Suppressor macrophage treated with lipopolysaccharide for 4 hours (primary cell): ENCODE measurements around the gene RNF157.
A peak's percentile ranks its signal among the peaks of the same experiment; 100 is the strongest.
"Not testable (repeated sequence)": the region's sequence is repeated elsewhere in the genome, so short reads cannot be mapped to it uniquely, and the experiment has no call there.

Source experiments
- DNase-seq: peaks from one replicate; pipeline ENCODE4 v3.0.0-alpha.2; 2020

Gene RNF157

DNA sequence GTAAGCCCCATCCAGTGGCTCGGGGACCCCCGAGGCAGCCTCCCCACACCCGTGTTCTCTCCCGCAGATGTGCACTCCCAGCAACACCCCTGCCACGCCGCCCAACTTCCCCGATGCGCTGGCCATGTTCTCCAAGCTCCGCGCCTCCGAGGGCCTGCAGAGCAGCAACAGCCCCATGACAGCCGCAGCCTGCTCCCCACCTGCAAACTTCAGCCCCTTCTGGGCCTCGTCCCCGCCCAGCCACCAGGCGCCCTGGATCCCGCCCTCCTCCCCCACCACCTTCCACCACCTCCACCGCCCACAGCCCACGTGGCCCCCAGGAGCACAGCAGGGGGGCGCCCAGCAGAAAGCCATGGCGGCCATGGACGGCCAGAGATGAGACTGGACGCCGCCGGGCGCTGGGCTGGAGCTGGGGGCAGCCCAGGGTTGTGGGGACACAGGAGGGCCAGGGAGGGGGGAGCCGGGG, 29.9 kb upstream of the RNF157 start:
- no peak for DNase-seq

- DNase-seq, result no peak
These were observed 29.0 kb upstream of the RNF157 start for GRCh38 chr17:76268991-76269981.

GRCh38 chr17:76268015-76268749, 27.9 kb upstream of the RNF157 start:
- DNase-seq, result peak; percentile 94

DNA sequence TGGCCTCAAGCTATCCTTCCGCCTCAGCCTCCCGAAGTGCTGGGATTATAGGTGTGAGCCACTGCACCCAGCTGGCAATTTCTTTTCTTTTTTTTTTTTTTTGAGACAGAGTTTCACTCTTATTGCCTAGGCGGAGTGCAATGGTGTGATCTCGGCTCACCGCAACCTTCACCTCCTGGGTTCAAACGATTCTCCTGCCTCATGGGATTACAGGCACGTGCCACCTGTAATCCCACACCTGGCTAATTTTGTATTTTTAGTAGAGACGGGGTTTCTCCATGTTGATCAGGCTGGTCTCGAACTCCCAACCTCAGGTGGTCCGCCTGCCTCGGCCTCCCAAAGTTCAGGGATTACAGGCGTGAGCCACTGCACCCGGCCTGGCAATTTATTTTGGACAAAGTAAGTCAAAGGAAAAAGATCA, 27.3 kb upstream of the RNF157 start:
- DNase-seq, result not testable (repeated sequence)

DNA sequence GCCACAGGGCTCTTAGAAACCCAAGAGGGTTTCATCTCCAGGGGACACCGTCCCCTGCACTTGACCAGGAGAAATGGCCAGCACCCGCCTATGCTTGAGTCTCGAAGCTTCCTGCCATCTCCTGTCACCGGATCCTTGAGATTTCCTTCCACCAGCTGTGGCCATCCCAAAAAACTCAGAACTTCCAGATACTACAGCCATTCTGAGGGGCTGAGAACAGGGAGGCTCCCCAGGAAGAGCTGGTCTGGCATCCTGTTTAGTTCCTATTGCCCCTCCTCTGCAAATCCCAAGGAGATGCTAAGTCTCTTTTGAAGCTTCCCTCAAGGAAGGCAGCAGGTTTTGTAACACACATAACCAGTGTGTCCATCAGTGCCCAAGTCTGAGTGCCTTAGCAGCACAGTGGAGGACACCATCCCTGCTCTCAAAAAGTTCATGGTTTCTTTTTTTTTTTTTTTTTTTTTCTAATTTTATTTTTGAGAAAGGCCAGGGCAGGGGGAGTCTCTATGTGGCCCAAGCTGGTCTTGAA, 26.8 kb upstream of the RNF157 start:
- DNase-seq, result peak; percentile 21

DNA sequence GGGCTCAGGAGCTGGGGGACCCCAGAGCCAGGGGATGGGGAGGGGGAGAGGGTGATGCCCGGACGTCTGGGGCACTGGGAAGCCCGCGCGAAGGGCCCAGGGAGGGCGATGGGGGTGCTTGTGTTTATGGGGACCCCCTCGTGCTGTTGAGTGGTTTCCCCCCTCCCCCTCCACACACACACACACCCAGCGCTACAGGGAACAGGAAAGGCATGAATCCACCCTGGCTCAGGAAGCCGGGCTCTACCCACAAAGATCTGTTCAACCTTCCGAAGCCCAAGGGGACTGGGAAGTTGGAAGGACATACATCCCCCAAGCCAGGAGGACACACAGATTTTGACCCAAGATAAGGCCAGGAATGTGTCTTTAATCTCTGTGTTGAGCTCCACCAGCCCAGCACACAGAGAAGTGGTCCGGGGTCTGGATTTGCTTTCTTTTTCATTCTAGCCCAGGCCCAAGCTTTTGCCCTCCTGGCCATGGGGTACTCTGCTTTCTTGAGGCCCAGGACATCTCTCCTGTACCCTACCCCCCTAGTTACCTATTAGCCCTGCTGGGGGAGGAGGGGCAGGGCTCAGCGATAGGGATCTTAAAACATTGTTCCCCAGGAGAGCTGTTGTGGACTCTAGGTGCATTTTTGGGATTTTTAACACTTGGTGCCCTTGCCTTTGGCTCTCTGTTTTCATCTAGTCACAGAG, 26.1 kb upstream of the RNF157 start:
- peak; percentile 45 for DNase-seq

DNA sequence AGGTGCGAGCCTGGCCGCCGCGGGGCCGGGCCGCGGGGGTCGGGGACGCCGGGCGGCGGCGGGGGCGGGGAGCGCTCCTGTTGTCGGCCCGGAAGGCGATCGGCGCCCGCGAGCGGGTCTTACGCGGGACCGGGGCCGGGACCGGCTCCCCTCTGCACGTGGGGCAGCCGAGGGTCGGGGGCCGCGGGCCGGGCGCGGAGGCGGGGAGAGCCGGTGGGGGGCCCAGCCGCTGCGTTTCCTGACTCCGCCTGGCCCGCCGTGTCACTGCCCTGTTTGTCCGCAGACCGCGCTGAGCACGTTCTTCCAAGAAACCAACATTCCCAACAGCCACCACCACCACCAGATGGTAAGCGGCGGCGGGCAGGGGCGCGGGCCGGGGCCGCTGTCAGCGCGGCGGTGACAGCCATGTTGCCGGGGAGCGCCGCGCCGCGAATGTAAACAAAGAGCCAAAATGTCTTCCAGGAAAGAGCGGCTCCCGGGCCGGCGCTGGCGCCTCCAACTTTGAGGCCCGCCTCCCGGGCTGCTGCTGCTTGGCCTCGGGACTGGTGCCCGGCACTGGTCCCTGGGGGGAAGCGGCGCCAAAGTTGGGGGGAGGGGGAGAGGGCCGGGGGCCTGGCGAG, 25.4 kb upstream of the RNF157 start:
- DNase-seq, result peak; percentile 60

- peak; percentile 100 for DNase-seq
These were observed 24.7 kb upstream of the RNF157 start, which contains the start of gene UBALD2 for GRCh38 chr17:76264755-76265623. Gene UBALD2, plus strand, starts transcription at chr17:76265348. Its CDS starts 158 bp downstream, at chr17:76265506.

GRCh38 chr17:76264425-76264754, 24.1 kb upstream of the RNF157 start:
- DNase-seq, result no peak

DNA sequence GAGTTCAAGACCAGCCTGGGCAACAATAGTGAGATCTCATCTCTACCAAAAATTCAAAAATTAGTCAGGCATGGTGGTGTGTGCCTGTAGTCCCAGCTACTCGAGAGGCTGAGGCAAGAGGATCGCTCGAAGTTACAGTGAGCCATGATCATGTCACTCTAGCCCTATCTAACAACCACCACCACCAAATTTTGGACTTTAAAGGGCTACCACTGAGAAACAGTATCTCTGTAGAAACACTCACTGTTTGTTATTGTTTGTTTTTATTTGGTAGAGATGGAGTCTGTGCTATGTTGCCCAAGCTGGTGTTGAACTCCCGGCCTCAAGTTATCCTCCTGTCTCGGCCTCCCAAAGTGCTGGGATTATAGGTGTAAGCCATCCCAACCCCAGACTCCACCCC, 23.6 kb upstream of the RNF157 start:
- no peak for DNase-seq

DNA sequence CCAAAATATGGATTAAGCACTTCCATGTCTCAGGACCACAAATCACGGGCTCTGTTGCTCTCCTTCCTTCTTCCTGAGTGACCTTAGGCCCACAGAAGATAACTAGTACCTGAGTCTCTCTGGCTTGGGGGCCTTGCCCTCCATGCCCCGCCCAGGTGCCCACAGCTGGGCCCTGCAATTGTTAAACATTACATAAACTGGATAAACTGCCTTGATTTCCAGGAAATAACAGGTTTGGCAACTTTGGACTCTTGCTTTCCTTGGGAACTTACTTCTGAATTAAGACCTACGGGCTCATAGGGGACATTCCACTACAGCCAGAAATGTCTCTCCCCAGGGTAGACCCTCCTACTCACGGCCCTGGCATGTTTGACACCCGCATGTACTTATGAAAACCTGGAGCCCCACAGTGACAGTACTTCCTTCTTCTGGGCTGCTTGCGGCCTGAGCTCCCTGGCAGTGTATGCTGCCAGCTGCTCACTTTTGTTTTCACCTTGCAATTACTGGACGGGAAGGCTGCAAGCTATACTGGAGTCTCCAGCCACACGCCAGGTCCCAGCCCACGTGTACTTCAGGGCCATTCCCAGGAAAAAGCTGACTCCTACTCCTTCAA, 22.5 kb upstream of the RNF157 start:
- peak; percentile 77 for DNase-seq

- DNase-seq, result peak; percentile 23
These were observed 21.3 kb upstream of the RNF157 start for GRCh38 chr17:76261421-76262215.

- DNase-seq, result no peak
These were observed 20.4 kb upstream of the RNF157 start for GRCh38 chr17:76260669-76261068.

GRCh38 chr17:76260220-76260619, 19.9 kb upstream of the RNF157 start:
- no peak for DNase-seq

DNA sequence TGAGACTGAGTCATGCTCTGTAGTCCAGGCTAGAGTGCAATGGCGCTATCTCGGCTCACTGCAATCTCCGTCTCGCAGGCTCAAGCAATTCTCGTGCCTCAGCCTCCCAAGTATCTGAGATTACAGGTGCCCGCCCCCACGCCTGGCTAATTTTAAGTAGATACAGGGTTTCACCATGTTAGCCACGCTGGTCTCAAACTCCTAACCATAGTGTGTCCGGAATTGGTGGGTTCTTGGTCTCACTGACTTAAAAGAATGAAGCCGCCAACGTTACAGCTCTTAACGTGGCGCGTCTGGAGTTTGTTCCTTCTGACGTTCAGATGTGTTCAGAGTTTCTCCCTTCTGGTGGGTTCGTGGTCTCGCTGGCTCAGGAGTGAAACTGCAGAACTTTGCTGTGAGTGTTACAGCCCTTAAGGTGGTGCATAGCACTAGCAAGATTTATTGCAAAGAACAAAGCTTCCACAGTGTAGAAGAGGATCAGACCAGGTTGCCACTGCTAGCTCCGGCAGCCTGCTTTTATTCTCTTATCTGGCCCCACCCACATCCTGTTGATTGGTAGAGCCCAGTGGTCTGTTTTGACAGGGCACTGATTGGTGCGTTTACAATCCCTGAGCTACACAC, 16.2 kb upstream of the RNF157 start:
- not testable (repeated sequence) for DNase-seq

DNA sequence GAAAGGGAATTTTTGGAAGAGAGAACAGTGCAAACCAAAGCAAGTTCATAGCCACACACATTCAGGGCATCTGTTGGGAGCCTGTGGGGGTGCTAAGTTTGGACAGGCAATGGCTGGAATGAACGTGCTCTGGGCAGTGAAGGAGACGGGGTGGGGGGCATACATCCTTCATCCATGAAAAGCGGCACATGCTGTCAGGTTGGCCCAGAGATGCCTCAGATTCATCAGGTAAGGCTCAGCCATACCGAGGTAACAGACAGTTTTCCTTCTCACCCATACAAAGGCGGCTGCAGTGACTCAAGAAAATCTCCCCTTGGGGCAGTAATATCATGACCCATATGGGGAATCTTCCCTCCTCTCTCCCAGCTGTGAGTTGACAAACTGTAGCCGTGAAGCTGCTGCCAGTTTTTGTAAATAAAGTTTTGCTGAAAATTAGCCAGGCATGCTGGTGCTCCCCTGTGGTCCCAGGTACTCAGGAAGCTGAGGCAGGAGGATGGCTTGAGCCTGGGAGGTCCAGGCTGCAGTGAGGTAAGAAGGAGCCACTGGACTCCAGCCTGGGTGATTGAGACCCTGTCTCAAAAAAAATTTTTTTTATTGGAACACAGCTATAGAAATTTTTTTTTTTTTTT, 15.6 kb upstream of the RNF157 start:
- no peak for DNase-seq

DNA sequence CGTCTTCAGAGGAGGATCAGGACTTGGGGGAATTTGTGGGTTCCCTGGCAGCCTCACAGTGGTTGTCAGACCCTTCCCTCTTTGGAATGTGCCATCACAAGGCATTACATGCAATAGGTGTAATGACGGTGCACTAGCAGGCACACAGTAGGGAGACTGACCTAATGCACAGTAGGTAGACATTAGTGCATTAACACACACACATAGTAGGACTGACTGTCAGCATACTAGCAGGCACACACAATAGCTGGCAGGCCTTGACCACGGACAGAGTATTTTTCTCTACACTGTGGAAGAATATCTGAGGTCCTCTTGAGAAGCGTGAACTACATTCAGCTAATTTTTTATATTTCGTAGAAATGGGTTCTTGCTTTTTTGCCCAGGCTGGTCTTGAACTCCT, 14.0 kb upstream of the RNF157 start:
- no peak for DNase-seq

- no peak for DNase-seq
These were observed 13.5 kb upstream of the RNF157 start for GRCh38 chr17:76253841-76254240.
